Body of pancreas (tissue), 4 donors: ENCODE data around the gene ZNF831.

Source experiments
- POLR2A ChIP-seq, 3 donors: fragments of 450-650 bp; IDR thresholded peaks; one replicate each; pipeline ENCODE4 v1.6.1; 2016; ENCODE audit warnings: antibody characterized with exemption in 3 of 3, mild to moderate bottlenecking in 2 of 3
- TF ChIP-seq, protein P1 (sequence below), 7 experiments: fragments of 450-650 bp in 4 of 7; fragments of 200-600 bp in 3 of 7; sonication (generic) in 3 of 7; IDR thresholded peaks; one replicate each; pipeline ENCODE4 v1.5.1; 2016 to 2019; ENCODE audit warnings: antibody characterized with exemption in 7 of 7

DNA sequence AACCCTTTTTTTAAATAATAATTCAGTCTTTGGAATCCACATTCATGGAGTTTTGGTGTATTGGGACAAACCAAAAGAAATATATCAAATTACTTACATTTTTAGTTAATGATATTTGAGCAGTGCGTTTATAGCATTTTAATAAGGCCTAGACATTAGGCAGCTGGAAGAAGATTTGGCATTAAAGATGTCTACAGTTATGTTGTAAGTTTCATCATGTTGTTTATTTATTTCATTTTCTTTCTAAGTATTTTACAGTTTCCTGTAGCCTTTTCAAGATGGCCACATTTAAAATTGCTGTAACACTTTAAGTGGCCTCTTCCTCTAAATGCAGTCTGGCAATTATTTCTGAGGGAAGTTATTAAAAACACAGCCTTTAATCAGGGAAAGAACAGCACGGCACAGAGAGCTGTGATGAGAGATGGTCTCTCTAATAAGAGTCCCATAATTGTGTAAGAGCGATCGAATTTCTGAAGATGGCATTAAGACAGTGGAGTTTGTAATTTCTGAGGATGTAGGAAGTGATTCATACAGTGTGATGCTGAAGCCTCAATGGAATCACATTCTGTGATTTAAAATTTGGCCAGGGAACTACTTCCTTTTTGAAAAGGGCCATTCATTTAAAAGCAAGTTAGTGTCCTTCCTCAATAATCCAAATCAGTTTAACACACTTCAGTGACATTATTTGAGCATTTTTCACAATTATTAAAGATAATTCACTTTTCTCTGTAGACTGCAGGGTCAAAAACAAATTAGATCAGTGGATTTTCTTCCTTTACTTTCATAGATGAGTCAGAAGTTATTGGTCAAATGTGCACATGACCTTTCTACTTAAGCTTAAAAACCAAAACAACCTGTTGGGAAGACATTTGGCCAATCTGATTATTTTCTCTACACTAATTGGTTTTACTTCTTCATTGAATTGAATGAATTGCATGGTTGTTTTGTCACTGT is 84.4 kb downstream of the ZNF831 start:
- no peak for TF ChIP-seq POLR2A (IDR thresholded peaks at IDR 0.05)
- TF ChIP-seq, protein P1, sequence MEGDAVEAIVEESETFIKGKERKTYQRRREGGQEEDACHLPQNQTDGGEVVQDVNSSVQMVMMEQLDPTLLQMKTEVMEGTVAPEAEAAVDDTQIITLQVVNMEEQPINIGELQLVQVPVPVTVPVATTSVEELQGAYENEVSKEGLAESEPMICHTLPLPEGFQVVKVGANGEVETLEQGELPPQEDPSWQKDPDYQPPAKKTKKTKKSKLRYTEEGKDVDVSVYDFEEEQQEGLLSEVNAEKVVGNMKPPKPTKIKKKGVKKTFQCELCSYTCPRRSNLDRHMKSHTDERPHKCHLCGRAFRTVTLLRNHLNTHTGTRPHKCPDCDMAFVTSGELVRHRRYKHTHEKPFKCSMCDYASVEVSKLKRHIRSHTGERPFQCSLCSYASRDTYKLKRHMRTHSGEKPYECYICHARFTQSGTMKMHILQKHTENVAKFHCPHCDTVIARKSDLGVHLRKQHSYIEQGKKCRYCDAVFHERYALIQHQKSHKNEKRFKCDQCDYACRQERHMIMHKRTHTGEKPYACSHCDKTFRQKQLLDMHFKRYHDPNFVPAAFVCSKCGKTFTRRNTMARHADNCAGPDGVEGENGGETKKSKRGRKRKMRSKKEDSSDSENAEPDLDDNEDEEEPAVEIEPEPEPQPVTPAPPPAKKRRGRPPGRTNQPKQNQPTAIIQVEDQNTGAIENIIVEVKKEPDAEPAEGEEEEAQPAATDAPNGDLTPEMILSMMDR (IDR thresholded peaks at IDR 0.05) = no peak
